Activated naive CD4-positive, alpha-beta T cell treated with anti-CD3 and anti-CD28 coated beads, Interleukin-2, amount 50 U/mL, for 24 hours (primary cell): ENCODE results near the gene INTS11.

Experiments
- H3K27ac Mint-ChIP-seq: one replicate; pipeline ENCODE4 v1.8.0; 2021; ENCODE audit warnings: mild to moderate bottlenecking, mixed read lengths
- H3K27me3 Mint-ChIP-seq: one replicate; pipeline ENCODE4 v1.8.0; 2021; ENCODE audit warnings: mixed read lengths
- H3K36me3 Mint-ChIP-seq: one replicate; pipeline ENCODE4 v1.8.0; 2021; ENCODE audit warnings: mixed read lengths
- H3K4me1 Mint-ChIP-seq: one replicate; pipeline ENCODE4 v1.8.0; 2021; ENCODE audit warnings: mixed read lengths
- H3K4me3 Mint-ChIP-seq: one replicate; pipeline ENCODE4 v1.8.0; 2021; ENCODE audit warnings: mild to moderate bottlenecking, mixed read lengths
- H3K9me3 Mint-ChIP-seq: one replicate; pipeline ENCODE4 v1.8.0; 2021; ENCODE audit warnings: mixed read lengths

The INTS11 gene

GRCh38 chr1:1270813-1271212, 53.6 kb downstream of the INTS11 start:
- no peaks in the 10 kb centered on the region for H3K9me3 Mint-ChIP-seq
- peak overlapping the region; percentile 62 for H3K27ac Mint-ChIP-seq
- peak overlapping the region; percentile 83 for H3K4me3 Mint-ChIP-seq
- peaks cover 41% of the 10 kb centered on the region for H3K4me1 Mint-ChIP-seq
- H3K36me3 Mint-ChIP-seq = peaks cover 2% of the 10 kb centered on the region
- no peaks in the 10 kb centered on the region for H3K27me3 Mint-ChIP-seq

- Mint-ChIP-seq H3K27me3 (no peaks in the 10 kb centered on the region), H3K4me3 (peak overlapping the region; percentile 4), H3K36me3 (peaks cover 2% of the 10 kb centered on the region), H3K27ac (no peak overlapping the region), H3K4me1 (peaks cover 41% of the 10 kb centered on the region), H3K9me3 (no peaks in the 10 kb centered on the region)
Observed at GRCh38 chr1:1268284-1268682, 56.2 kb downstream of the INTS11 start.

GRCh38 chr1:1267488-1268283, 56.8 kb downstream of the INTS11 start:
- H3K27me3 Mint-ChIP-seq = no peaks in the 10 kb centered on the region
- peak overlapping the region; percentile 4 for H3K4me3 Mint-ChIP-seq
- no peak overlapping the region for H3K27ac Mint-ChIP-seq
- H3K36me3 Mint-ChIP-seq = peaks cover 2% of the 10 kb centered on the region
- H3K9me3 Mint-ChIP-seq = no peaks in the 10 kb centered on the region
- H3K4me1 Mint-ChIP-seq = peaks cover 39% of the 10 kb centered on the region

- Mint-ChIP-seq H3K4me3 (no peak overlapping the region), H3K27ac (no peak overlapping the region), H3K36me3 (peaks cover 4% of the 10 kb centered on the region), H3K9me3 (no peaks in the 10 kb centered on the region), H3K4me1 (peaks cover 20% of the 10 kb centered on the region), H3K27me3 (no peaks in the 10 kb centered on the region)
Observed at GRCh38 chr1:1264868-1265272, 59.6 kb downstream of the INTS11 start.

GRCh38 chr1:1264026-1264425, 60.4 kb downstream of the INTS11 start:
- H3K4me3 Mint-ChIP-seq = no peak overlapping the region
- peaks cover 5% of the 10 kb centered on the region for H3K36me3 Mint-ChIP-seq
- peaks cover 19% of the 10 kb centered on the region for H3K4me1 Mint-ChIP-seq
- H3K27me3 Mint-ChIP-seq = no peaks in the 10 kb centered on the region
- H3K27ac Mint-ChIP-seq = no peak overlapping the region
- H3K9me3 Mint-ChIP-seq = no peaks in the 10 kb centered on the region

GRCh38 chr1:1262758-1263157, 61.7 kb downstream of the INTS11 start:
- peaks cover 5% of the 10 kb centered on the region for H3K36me3 Mint-ChIP-seq

GRCh38 chr1:1262071-1262470, 62.4 kb downstream of the INTS11 start:
- peaks cover 5% of the 10 kb centered on the region for H3K36me3 Mint-ChIP-seq
- H3K9me3 Mint-ChIP-seq = no peaks in the 10 kb centered on the region
- no peaks in the 10 kb centered on the region for H3K27me3 Mint-ChIP-seq
- H3K4me3 Mint-ChIP-seq = no peak overlapping the region
- peaks cover 16% of the 10 kb centered on the region for H3K4me1 Mint-ChIP-seq
- H3K27ac Mint-ChIP-seq = no peak overlapping the region

More at GRCh38 chr1:1262758-1263157, 61.7 kb downstream of the INTS11 start:
- Mint-ChIP-seq H3K27ac (no peak overlapping the region), H3K9me3 (no peaks in the 10 kb centered on the region), H3K4me1 (peaks cover 17% of the 10 kb centered on the region), H3K4me3 (no peak overlapping the region), H3K27me3 (no peaks in the 10 kb centered on the region)
